GM19397 (cell line): ENCODE results near the gene DSC2.
"Not testable (repeated sequence)": the region's sequence is repeated elsewhere in the genome, so short reads cannot be mapped to it uniquely, and the experiment has no call there.

Experiments used
- ATAC-seq: cut with Tn5 transposase; IDR thresholded peaks from one replicate; pipeline ENCODE4 v1.9.1; 2021; ENCODE audit warnings: mild to moderate bottlenecking, moderate library complexity; ENCODE audit not compliant: unreplicated experiment

The DSC2 gene

DNA sequence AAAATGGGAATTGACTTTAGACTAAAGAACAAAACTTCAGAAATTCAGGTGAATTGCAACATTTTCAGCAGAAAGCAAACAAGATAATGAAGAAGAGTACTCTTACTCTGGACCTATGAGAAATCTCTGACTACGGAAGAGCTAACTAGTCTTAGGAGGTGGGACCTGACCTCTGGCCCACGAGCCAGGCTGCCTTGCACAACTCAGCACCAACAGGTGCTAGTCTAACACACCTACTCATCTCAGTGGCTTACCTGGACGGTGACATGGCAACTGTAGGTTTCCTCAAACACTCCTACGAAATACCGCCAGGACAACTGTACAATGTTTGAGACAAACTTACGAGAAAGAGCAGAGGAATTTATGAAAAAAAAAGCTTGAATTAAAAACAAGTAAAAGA, 56.6 kb downstream of the DSC2 start:
- ATAC-seq: no peak

DNA sequence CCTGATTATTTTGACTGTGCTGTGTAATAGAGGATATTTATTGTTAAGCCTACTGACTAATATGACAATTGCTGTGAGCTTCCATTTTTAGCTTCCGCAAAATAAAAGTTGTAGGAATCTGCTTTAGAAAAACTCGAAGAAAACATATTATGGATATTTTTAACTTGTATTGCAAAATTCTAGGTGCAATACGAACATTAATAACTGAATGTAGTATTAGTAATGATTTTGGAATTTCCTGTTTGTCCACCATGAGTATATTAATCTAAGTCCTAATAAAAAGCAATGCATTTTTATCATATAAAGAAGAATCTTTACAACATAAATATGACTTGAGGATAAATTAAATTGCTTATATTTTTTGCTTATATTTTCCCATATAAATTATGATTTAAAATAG, 57.3 kb downstream of the DSC2 start:
- no peak for ATAC-seq

- ATAC-seq: no peak
These were observed 58.5 kb downstream of the DSC2 start for GRCh38 chr18:31043709-31044108.

GRCh38 chr18:31042406-31043181, 59.6 kb downstream of the DSC2 start, which contains the start of gene DSC3:
Gene DSC3, minus strand, starts transcription at chr18:31042742. Its CDS starts 82 bp downstream, at chr18:31042660.
- ATAC-seq: no peak

DNA sequence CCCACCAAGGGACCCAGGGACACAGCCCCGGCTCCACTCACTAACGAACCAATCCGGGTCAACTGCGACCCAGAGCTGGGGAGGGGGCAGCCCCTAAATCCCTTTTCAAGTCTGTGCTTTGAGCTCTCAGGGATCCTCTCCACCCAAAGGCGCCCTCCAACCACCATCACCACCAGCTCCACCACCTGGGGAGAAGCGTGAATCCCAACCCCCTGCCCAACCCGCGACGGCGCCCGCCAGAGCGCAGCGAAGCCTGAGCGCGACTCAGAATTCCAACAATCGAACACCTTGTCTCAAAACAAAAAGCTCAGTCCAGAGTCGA, 60.2 kb downstream of the DSC2 start:
- no peak for ATAC-seq

GRCh38 chr18:31041271-31042083, 60.7 kb downstream of the DSC2 start:
- ATAC-seq: no peak

- no peak for ATAC-seq
These were observed 61.4 kb downstream of the DSC2 start for GRCh38 chr18:31040686-31041270.

- ATAC-seq: no peak
These were observed 62.8 kb downstream of the DSC2 start for GRCh38 chr18:31039426-31039825.

GRCh38 chr18:31037686-31038085, 64.5 kb downstream of the DSC2 start:
- not testable (repeated sequence) for ATAC-seq

DNA sequence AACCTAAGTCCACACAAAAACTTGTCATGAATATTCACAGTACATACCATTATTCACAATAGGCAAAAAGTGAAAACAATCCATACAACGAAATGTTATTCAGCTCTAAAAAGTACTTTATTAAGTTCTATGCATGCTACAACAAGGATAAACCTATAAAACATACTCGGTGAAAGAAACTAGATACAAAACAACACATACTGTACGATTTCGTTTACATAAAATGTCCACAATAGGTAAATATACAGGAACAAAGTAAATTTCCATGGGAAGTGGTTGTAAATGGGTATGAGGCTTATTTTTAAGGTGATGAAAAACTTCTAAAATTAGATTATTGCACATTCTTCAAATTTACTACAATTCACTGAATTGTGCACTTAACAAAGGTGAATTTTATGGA, 67.7 kb downstream of the DSC2 start:
- ATAC-seq: no peak

- no peak for ATAC-seq
These were observed 71.5 kb downstream of the DSC2 start for GRCh38 chr18:31030574-31031278.

DNA sequence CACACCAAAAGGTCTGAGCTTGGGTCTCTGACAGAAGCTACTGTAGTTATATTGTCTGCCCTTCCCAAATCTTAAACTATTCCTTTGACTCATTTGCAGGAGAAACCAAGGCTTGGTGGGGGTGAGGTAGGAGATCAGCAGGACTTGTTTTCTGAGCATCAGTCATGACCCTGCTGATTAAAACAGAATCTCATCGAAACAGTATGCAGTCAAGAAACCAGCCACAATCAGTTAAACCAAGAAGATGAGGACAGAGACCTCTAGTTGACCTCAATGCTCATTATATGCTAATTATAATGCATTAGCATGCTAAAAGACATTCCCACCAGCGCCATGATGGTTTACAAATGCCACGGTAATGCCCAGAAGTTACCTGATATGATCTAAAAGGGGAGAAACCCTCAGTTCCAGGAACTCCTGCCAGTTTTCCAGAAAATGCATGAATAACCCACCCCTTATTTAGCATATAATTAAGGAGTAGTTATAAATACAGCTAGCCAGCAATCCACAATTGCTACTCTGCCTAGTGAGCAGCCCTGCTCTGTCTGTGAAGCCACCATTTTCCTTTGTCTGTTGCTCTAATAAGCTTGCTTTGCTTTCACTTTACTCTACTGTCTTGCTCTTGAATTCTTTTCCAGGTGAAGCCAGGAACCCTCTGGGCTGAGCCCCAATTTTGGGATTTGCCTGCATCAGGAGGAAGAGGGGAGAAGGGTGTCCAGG, 86.3 kb downstream of the DSC2 start:
- ATAC-seq: no peak

DNA sequence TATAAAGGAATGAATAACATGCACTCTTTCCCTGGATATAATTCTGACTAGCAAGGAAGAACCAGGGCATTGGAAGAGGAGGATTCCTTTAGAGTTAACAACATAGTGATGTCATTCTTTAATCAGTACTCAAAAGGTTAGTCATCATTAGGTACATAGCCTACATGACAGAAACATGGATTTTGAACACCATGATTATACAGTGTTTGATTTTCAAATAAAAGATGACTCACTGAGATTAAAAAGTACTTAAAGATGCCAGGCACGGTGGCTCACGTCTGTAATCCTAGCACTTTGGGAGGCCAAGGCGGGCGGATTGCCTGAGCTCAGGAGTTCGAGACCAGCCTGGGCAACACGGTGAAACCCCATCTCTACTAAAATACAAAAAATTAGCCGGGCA, 90.8 kb downstream of the DSC2 start:
- ATAC-seq: not testable (repeated sequence)

DNA sequence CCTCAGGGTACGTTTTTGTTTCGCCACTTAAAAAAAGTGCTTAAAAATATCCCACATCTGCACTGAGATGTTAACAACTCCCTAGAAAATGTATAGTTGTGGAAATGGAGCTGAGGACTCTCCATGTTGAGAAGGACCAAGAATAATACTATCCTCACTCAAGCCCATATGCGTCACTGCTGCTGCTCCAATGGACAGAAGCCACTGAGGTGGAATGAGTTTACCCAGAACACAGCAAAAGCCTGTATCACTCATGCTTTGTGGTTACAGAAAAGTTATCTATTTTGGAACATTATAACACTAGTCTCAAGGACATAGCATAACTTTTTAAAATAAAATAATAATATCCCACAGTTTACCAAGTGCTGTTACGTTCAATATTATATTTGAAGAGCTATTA, 91.6 kb downstream of the DSC2 start:
- ATAC-seq: no peak
